Measurements from ENCODE around the gene GNB1L. TPM values are rescaled to one million over a fixed set of nuclear protein-coding genes. Genes with fewer than 3 reads are reported as not detected.

Gene GNB1L
- total RNA-seq, 2 donors from 2014 or later, result 2.6 to 4.7 TPM

- no peaks in the 10 kb centered on the region for H3K36me3 ChIP-seq
- no peak for TF ChIP-seq CTCF (IDR thresholded peaks at IDR 0.05)
- no peaks in the 10 kb centered on the region for H3K27me3 ChIP-seq
- no peak for DNase-seq (ENCODE audit: low spot score)
- no peaks in the 10 kb centered on the region for H3K9me3 ChIP-seq
- no peak overlapping the region for H3K27ac ChIP-seq
- no peaks in the 10 kb centered on the region for H3K4me1 ChIP-seq
- H3K4me3 ChIP-seq, result no peak overlapping the region
These were observed 27.2 kb downstream of the GNB1L start for GRCh38 chr22:19827341-19828034.

DNA sequence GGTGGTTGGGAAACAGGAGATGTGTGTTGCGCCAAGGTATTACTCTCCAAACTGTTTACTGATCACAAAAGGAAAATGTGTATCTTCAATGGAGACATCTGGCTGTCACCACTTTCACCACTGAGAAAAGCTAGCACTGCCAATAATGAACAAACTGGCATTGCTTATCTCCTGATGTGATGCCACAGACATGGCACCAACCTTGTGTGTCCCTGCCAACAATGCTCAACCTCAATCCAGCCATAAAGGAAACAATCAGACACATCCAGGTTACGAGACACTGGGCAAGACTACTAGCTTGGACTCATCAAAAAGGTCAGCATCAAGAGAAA is 28.1 kb downstream of the GNB1L start:
- DNase-seq (ENCODE audit: low spot score), result no peak
- H3K36me3 ChIP-seq, result no peaks in the 10 kb centered on the region
- no peaks in the 10 kb centered on the region for H3K9me3 ChIP-seq
- no peak overlapping the region for H3K27ac ChIP-seq
- H3K4me3 ChIP-seq, result no peak overlapping the region
- no peaks in the 10 kb centered on the region for H3K27me3 ChIP-seq
- H3K4me1 ChIP-seq, result no peaks in the 10 kb centered on the region
- no peak for TF ChIP-seq CTCF (IDR thresholded peaks at IDR 0.05)

- H3K4me3 ChIP-seq, result no peak overlapping the region
These were observed 28.6 kb downstream of the GNB1L start for GRCh38 chr22:19825904-19826618.

DNA sequence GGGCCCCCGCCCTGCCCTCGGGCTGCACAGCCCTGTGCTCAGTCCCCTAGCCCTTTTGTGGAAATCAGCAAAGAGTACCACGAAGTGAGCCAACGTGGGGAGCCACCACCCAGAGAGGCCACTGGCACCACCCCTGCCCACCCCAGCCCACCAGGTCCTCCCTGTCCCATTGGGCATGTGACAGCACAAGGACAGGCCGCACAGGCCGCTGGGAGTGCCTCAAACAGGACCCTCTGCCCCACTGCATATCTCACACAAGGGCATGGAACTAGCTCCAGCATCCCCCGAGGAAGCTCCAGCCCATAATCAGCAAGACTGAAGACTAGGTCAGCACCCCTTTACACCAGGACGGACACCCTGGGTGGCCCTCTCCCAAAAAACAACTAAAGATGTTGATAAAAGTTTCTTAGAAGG is 29.7 kb downstream of the GNB1L start:
- H3K27me3 ChIP-seq, result no peaks in the 10 kb centered on the region
- no peak overlapping the region for H3K4me3 ChIP-seq
- no peak overlapping the region for H3K27ac ChIP-seq
- no peak for TF ChIP-seq CTCF (IDR thresholded peaks at IDR 0.05)
- H3K4me1 ChIP-seq, result no peaks in the 10 kb centered on the region
- no peaks in the 10 kb centered on the region for H3K36me3 ChIP-seq
- H3K9me3 ChIP-seq, result no peaks in the 10 kb centered on the region
- DNase-seq (ENCODE audit: low spot score), result peak; percentile 13

More at GRCh38 chr22:19825904-19826618, 28.6 kb downstream of the GNB1L start:
- TF ChIP-seq CTCF (IDR thresholded peaks at IDR 0.05), result no peak
- no peak overlapping the region for H3K27ac ChIP-seq
- H3K27me3 ChIP-seq, result no peaks in the 10 kb centered on the region
- H3K4me1 ChIP-seq, result no peaks in the 10 kb centered on the region
- no peaks in the 10 kb centered on the region for H3K36me3 ChIP-seq
- DNase-seq (ENCODE audit: low spot score), result no peak
- H3K9me3 ChIP-seq, result no peaks in the 10 kb centered on the region

- Histone ChIP-seq H3K4me1 (no peaks in the 10 kb centered on the region), H3K9me3 (no peaks in the 10 kb centered on the region), H3K27me3 (no peaks in the 10 kb centered on the region), H3K4me3 (no peak overlapping the region), H3K27ac (no peak overlapping the region), H3K36me3 (no peaks in the 10 kb centered on the region)
- TF ChIP-seq CTCF (IDR thresholded peaks at IDR 0.05), result no peak
- DNase-seq (ENCODE audit: low spot score), result peak; percentile 42
These were observed 30.3 kb downstream of the GNB1L start for GRCh38 chr22:19824212-19824925.

All from right atrium auricular region (tissue), 2 donors.